EH (cell line): Measurements from ENCODE around the gene TSPOAP1.

ENCODE experiments used
- DNase-seq: peaks from one replicate; pipeline ENCODE4 v3.0.0-alpha.2; 2015; ENCODE audit warnings: low read depth

TSPOAP1 gene

GRCh38 chr17:58304750-58305486 lies 23.7 kb downstream of the TSPOAP1 start:
- DNase-seq: no peak

- peak; percentile 51 for DNase-seq
These were observed 24.4 kb downstream of the TSPOAP1 start for GRCh38 chr17:58303971-58304749.

- DNase-seq: no peak
These were observed 25.5 kb downstream of the TSPOAP1 start for GRCh38 chr17:58302919-58303585.

DNA sequence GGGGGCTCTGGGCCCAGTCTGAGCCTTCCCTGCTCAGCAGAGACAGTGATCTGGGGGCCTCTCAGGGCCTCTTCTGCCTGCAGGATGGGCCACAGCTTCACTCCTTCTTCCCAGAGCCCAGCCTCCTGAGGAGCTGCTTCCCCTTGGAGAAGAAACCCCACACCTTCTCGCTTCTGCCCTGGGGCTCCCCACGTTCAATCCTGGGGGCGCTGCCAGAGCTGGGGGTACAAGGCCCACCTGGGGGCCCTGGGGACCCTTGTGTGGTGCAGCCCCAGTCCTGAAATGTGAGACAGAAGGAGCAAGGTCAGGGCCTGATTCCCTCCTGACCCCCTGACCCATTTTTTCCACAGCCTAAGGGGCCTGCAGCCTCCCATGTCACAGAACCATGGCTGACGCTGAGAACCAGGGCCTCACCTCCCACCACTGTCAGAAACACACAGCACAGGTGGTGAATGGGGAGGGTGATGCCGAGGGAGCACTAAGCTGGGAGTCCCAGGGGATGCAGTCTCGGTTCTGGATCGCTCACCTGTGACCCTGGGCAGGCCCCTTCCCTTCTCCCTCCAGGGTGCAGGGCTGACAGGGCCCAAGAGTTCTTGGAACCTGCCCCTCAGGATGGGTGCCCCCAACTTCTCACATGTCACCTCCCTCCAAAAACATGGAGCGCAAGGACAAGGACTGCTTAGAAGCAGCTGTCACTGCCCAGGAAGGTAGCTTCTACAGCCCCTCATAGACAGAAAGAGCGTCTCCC lies 26.2 kb downstream of the TSPOAP1 start:
- DNase-seq: no peak

DNA sequence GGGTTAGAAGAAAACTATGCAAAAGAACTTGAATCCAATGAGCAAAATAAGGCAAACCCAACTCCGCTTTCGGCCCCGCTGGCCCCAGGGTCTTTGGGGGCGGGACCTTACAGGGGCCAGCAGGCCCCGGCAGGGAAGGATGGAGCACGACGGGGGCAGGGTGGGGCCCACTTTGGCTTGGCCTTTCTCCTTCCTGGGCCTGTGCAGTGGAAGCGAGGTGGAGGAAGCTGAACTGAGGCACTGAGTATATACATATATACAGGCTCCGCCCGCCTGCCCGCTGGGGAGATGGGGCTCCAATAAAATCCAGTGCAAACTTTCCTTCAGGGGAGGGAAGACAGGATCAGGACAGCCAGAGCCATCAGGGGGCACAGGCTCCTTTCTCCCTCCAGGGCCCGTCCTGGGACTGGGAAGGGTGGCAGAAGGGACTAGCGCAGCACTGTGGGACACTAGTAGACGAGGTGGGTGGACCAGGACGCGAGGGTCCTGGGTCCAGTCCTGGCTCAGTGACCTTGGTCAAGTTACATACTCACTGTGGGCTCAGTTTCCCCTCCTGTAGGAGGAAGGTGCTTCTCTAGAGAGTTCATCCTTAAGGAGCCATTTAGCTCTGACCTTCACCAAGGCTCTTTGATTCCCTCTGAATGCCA lies 27.0 kb downstream of the TSPOAP1 start:
- no peak for DNase-seq

DNA sequence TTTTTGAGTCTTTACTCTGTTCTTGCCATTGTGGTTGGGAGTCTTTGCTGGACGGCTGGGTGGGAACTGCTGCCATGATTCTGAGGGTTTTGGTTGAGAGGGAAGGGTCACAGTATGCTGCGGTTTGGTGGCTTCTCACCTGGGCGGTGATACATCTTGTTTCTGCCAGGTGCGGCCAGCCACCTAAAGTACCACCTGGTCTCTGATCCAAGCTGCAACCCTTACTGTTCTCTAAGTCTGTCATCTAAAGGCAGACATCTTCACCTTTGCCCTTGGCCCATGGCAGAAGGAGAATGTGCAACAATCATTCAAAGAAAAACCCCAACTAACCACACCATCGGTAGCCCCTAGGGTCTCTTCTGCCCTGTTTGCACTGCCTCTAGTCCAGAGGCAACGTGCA lies 28.3 kb downstream of the TSPOAP1 start:
- DNase-seq: no peak

DNA sequence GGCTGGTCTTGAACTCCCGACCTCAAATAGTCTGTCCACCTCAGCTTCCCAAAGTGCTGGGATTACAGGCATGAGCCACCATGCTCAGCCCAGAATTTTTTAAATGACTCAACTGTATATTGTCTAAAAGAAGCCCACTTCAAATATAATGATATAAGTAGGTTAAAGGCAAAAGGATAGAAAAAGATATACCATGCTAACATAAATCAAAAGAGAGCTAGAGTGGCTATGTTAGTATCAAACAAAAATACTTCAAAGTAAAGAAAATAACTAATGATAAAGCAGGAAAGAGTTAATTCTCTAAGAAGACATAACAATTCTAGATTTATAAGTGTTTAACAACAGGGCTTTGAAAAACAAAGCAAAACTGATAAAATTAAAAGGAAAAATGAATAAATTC lies 34.6 kb downstream of the TSPOAP1 start:
- DNase-seq: no peak

DNA sequence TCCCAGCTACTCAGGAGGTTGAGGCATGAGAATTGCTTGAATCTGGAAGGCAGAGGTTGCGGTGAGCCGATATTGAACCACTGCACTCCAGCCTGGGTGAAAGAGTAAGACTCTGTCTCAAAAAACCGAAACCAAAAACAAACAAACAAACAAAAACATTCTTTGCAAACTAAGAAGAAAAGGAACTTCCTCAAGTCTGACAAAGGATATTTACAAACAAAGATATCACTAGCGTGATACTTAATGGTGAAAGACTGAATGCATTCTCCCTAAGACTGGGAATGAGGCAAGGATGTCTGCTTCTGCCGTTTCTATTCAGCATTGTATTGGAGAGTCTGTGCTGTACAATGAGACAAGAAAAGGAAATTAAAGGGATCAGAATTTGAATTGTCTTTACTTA lies 37.3 kb downstream of the TSPOAP1 start:
- no peak for DNase-seq

DNA sequence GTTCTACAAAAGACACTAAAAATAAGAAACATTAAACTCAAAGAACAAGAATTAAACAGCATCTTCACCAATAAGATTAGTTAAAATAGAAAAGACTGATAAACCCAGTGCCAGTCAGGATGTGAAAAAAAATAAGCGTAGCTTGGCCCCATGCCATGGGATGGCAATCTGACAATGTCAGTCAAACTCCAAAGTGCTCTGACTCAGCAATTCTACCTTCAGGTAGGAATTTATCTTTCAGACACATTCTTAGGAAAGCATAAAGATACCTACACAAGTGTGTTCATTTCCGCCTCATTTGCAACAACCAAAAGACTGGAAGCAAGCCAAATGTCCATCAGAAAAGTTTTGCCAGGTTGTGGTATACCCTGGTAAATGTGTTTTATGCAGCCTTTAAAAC lies 38.7 kb downstream of the TSPOAP1 start:
- DNase-seq: no peak

DNA sequence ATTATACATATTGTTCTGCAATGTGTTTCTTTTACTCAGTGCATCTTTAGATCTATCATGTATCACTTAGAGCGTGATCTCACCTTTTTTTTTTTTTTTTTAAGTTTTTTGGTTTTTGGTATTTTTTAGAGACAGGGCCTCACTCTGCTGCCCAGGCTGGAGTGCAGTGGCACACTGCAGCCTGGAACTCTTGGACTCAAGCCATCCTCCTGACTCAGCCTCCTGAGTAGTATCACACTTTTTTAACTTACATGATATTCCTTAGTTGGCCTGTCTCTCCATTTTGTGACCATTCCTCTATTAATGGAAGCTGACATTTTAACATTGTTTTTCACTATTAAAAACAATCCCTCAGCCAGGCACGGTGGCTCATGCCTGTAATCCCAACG lies 43.2 kb downstream of the TSPOAP1 start:
- peak; percentile 25 for DNase-seq

DNA sequence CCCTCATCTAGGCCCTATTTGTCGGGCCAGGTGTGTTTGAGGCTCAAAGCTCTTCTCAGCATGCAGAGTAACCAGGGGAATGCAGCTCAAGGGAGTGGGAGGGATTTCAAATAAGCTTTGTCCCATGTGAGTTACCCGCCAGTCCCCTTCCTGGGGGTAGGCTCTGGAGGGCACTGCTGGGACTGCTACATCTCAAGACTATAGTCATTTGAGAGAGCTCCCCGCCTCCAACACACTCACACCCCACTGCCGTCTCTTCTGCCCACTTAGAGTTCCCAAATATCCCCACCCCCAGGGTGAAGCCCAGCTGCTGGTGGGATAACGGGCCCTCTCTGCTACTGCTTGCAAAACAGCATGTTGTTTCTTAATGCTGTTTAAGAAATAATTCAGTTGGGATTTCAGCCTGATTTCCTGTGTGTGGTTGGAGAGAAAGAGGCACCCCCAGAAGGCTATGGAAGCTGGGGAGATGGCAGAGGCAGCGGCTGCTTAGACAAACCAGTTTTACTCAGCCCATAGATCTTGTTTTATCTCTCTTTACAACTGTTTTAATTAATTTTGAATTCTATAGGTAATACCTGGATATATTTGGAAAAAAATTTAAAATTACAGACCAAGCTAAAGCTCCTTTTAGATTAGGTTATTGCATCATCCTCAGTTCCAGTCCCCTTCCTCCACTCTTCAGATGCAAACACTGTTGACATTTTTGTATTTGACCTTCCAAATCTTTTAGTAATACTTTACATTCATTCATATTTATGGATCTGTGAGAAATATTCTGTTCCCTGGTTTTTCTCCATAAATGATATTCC lies 43.8 kb downstream of the TSPOAP1 start:
- no peak for DNase-seq

DNA sequence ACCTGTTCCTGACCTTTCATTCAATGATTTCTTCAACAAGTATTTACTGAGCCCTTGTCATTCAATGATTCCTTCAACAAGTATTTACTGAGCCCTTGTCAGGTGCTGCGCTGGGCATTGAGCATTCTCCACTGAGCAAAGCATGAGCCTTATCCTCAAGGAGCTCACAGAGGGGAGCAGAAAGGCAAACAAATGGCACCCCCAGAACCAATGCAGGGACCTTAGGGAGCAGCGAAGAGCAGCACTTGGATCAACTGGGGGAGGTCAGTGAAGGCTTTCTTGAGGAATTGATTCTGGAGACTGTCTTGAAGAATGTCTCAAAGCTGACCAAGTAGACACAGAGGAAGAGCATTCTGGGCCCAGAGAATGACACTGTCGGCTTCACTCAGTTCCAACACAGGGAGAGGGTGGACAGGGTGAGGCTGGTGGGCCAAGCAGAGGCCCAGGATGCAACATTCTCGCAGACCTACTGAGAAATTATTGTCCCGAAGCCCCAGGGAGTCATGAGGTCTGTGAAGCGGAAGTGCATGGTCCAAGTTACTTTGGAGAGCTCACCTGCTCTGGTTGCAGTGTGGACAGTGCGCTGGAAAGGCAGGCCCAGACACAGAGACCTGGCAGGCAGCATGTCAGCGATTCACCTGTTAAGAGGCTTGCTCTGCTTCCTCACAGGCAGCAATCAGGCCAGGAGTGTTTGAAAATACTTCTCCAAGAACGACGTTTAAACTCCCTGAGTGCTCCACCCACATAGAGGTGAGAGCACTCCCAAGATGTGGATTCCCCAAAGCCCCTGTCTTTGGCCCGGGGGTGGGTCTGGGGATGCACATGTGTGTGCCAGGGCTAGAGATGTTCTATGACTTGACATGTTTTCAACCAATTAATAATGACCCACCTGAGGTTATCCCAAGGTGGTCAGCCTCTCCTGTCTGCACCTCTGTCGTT lies 44.7 kb downstream of the TSPOAP1 start:
- DNase-seq: no peak

DNA sequence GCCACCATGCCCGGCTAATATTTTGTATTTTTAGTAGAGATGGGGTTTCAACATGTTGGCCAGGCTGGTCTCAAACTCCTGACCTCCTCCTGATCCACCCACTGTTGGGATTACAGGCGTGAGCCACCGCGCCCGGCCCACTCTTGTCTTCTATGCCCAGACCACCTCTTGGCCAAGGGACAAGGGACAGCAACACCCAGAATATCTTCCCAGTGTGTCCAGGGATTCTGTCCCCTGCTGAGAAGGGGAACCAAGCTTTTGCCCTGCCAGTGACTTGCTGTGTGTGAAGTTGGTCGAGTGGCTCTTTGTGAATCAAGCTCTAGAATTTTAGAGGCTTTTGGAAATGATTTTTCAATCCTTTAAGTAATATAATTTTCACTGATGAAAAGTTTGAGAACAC lies 46.2 kb downstream of the TSPOAP1 start:
- no peak for DNase-seq

GRCh38 chr17:58281511-58282011 lies 47.0 kb downstream of the TSPOAP1 start:
- no peak for DNase-seq

GRCh38 chr17:58280480-58281217 lies 47.9 kb downstream of the TSPOAP1 start, which contains the start of gene MPO:
MPO (minus strand) TSS chr17:58280935; CDS start chr17:58280758, 177 bp downstream.
- no peak for DNase-seq

DNA sequence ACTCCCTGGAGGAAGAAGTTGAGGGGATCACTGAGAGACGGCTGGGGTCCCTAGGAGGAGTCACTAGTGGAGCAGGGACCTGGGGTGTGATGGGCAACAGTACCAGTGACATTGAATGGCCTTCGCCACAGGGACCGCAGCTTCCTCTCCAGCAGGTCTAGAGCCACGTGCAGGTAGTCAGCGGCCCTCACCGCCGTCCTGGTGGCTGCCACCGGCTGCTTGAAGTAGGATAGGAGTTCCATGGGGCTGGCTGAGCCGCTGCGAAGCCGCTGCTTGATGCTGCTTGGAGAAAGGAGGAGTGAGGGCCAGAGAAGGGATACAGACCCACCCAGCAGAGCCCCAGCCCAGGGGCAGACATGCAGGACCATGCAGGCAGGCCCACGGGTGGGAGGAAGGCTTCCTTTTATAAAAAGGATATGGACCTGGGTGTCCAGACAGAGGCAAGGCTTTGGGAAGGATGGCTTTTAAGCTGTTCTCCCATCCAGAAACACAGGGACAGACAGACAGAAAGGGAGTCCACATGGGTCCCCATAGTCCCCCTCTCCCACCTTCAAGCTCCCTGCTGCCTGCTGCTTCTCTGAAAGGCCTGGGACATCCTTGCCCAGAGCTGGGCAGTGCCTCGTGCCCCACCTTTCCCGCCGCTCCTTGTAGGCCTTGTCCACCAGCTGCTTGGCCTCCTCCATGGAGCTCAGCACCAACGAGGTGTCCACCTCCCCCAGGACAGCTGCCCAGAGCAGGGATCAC lies 48.7 kb downstream of the TSPOAP1 start:
- DNase-seq: no peak

DNA sequence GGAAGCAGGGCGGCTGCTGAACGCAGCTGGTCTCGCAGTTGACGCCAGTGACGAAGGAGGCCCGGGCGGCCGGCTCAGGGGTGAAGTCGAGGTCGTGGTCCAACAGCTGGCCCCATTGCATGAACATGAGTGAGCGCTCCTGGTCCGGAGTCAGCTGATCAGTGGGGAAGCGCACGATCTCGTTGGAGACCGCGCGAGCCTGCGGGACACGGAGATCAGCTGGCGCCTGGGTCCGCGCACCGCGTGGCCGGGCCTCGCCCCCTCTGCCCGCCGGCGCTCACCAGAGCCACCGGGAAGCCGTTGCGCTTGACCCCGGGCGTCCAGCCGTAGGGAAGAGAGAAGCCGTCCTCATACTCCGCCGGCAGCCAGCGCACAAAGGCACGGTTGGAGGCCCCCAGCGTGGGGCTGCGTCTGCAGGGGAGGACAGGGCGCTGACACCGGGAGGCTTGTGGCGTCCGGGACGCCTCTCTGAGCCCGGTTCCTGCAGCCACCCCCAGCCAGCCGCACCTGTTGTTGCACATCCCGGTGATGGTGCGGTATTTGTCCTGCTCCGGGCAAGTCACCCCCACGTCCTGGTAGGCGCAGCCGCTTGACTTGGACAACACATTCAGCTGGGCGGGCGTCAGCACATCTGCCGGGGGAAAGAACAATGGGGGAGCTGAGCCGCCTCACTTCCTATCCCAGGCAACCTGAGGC lies 49.4 kb downstream of the TSPOAP1 start:
- DNase-seq: peak; percentile 3

- peak; percentile 7 for DNase-seq
These were observed 50.0 kb downstream of the TSPOAP1 start for GRCh38 chr17:58278661-58279015.
